ENCODE measurements around the gene MYLK. TPM values are rescaled to one million over a fixed set of nuclear protein-coding genes. Genes with fewer than 3 reads are reported as not detected.
A peak's percentile ranks its signal among the peaks of the same experiment; 100 is the strongest.

Gene MYLK
- total RNA-seq, 2 donors from 2014 or later, result 4.7 to 6.6 TPM

GRCh38 chr3:123584988-123585937 lies 298.9 kb downstream of the MYLK start, which contains the start of gene HACD2:
HACD2 (minus strand) TSS chr3:123585053; CDS start chr3:123585027, 26 bp downstream.
- Histone ChIP-seq H3K4me3 (ENCODE audit: low read length) (peak within 1 kb of the TSS; percentile 88), H3K27ac (ENCODE audit: low read depth, low read length) (peak within 1 kb of the TSS; percentile 95), H3K9me3 (ENCODE audit: control insufficient read depth, low read length) (peaks cover 29% of the 10 kb centered on the region), H3K4me1 (ENCODE audit: control insufficient read depth, insufficient read depth, low read length) (no peaks in the 10 kb centered on the region), H3K9ac (ENCODE audit: extremely low read depth, low read length, poor library complexity, severe bottlenecking) (peak within 1 kb of the TSS; percentile 93), H3K27me3 (ENCODE audit: control insufficient read depth, insufficient read depth, low read length, poor library complexity, severe bottlenecking) (no peaks in the 10 kb centered on the region), H3K36me3 (ENCODE audit: control insufficient read depth, insufficient read depth, low read length) (peaks cover 43% of the 10 kb centered on the region)
- H3K27me3 Mint-ChIP-seq (ENCODE audit: insufficient read depth), result no peaks in the 10 kb centered on the region
- no peak for TF ChIP-seq CTCF (conservative IDR thresholded peaks at IDR 0.05)
- H3K27ac Mint-ChIP-seq, result peak within 1 kb of the TSS; percentile 71
- H3K36me3 Mint-ChIP-seq (ENCODE audit: low read depth), result peaks cover 38% of the 10 kb centered on the region
- H3K9me3 Mint-ChIP-seq, result peaks cover 33% of the 10 kb centered on the region
- H3K4me1 Mint-ChIP-seq, result peaks cover 10% of the 10 kb centered on the region
- peak; percentile 99 for DNase-seq
- no peak within 1 kb of the TSS for H3K4me3 Mint-ChIP-seq
- WGBS, 2 experiments (ENCODE audit: insufficient coverage in 1 of 2, insufficient read length in 1 of 2), result 0 to 2% methylated on average over 26 to 54 of the region's 54 CpGs

GRCh38 chr3:123584284-123584987 lies 299.7 kb downstream of the MYLK start:
- H3K9me3 ChIP-seq (ENCODE audit: control insufficient read depth, low read length), result peaks cover 21% of the 10 kb centered on the region
- H3K9ac ChIP-seq (ENCODE audit: extremely low read depth, low read length, poor library complexity, severe bottlenecking), result peak overlapping the region; percentile 67
- peak overlapping the region; percentile 71 for H3K27ac Mint-ChIP-seq
- DNase-seq, result no peak
- no peak overlapping the region for H3K4me3 Mint-ChIP-seq
- TF ChIP-seq CTCF (conservative IDR thresholded peaks at IDR 0.05), result peak; percentile 54
- H3K4me1 ChIP-seq (ENCODE audit: control insufficient read depth, insufficient read depth, low read length), result no peaks in the 10 kb centered on the region
- 0% methylated on average over 7 to 65 of the region's 65 CpGs for WGBS, 2 experiments (ENCODE audit: insufficient coverage in 1 of 2, insufficient read length in 1 of 2)
- H3K4me1 Mint-ChIP-seq, result peaks cover 10% of the 10 kb centered on the region
- H3K27ac ChIP-seq (ENCODE audit: low read depth, low read length), result no peak overlapping the region
- H3K9me3 Mint-ChIP-seq, result peaks cover 25% of the 10 kb centered on the region
- H3K4me3 ChIP-seq (ENCODE audit: low read length), result peak overlapping the region; percentile 88
- H3K27me3 ChIP-seq (ENCODE audit: control insufficient read depth, insufficient read depth, low read length, poor library complexity, severe bottlenecking), result no peaks in the 10 kb centered on the region
- H3K27me3 Mint-ChIP-seq (ENCODE audit: insufficient read depth), result no peaks in the 10 kb centered on the region
- peaks cover 43% of the 10 kb centered on the region for H3K36me3 ChIP-seq (ENCODE audit: control insufficient read depth, insufficient read depth, low read length)
- H3K36me3 Mint-ChIP-seq (ENCODE audit: low read depth), result peaks cover 38% of the 10 kb centered on the region

- Mint-ChIP-seq H3K4me3 (no peak overlapping the region), H3K9me3 (peaks cover 16% of the 10 kb centered on the region), H3K27ac (no peak overlapping the region), H3K27me3 (ENCODE audit: insufficient read depth) (no peaks in the 10 kb centered on the region), H3K36me3 (ENCODE audit: low read depth) (peaks cover 37% of the 10 kb centered on the region), H3K4me1 (peaks cover 10% of the 10 kb centered on the region)
- Histone ChIP-seq H3K4me1 (ENCODE audit: control insufficient read depth, insufficient read depth, low read length) (no peaks in the 10 kb centered on the region), H3K9ac (ENCODE audit: extremely low read depth, low read length, poor library complexity, severe bottlenecking) (peak overlapping the region; percentile 67), H3K27ac (ENCODE audit: low read depth, low read length) (no peak overlapping the region), H3K4me3 (ENCODE audit: low read length) (peak overlapping the region; percentile 88), H3K36me3 (ENCODE audit: control insufficient read depth, insufficient read depth, low read length) (peaks cover 43% of the 10 kb centered on the region), H3K27me3 (ENCODE audit: control insufficient read depth, insufficient read depth, low read length, poor library complexity, severe bottlenecking) (no peaks in the 10 kb centered on the region), H3K9me3 (ENCODE audit: control insufficient read depth, low read length) (peaks cover 12% of the 10 kb centered on the region)
- 94% methylated on average over 2 of the region's 3 CpGs; no CpG with 5 or more reads in 1 of the 2 experiments for WGBS, 2 experiments (ENCODE audit: insufficient coverage in 1 of 2, insufficient read length in 1 of 2)
- no peak for TF ChIP-seq CTCF (conservative IDR thresholded peaks at IDR 0.05)
- no peak for DNase-seq
Measured at GRCh38 chr3:123583561-123583960, 300.6 kb downstream of the MYLK start.

Measured in endodermal cell (in vitro differentiated cells).